Kidney epithelial cell (primary cell): Measurements from ENCODE around the gene RPS6KA2. TPM values are rescaled to one million over a fixed set of nuclear protein-coding genes. Genes with fewer than 3 reads are reported as not detected.

Experiments
- DNase-seq: peaks from one replicate; pipeline ENCODE4 v3.0.0-alpha.2; 2010; ENCODE audit warnings: low read depth
- H3K27me3 ChIP-seq: 2 replicates; pipeline ENCODE4 v1.6.0; 2011; ENCODE audit warnings: low read length; ENCODE audit not compliant: control insufficient read depth, insufficient read depth
- H3K36me3 ChIP-seq: 2 replicates; pipeline ENCODE4 v1.5.1; 2011; ENCODE audit warnings: low read length; ENCODE audit not compliant: control insufficient read depth, insufficient read depth
- H3K4me3 ChIP-seq: 2 replicates; pipeline ENCODE4 v1.5.1; 2011; ENCODE audit warnings: low read depth, mild to moderate bottlenecking, control low read depth, low read length
- CTCF ChIP-seq: IDR thresholded peaks from 2 replicates; pipeline ENCODE4 v1.5.1; 2011; ENCODE audit warnings: mild to moderate bottlenecking, moderate library complexity, low read length, control low read depth, inconsistent platforms; ENCODE audit not compliant: insufficient read depth, poor library complexity, severe bottlenecking
- total RNA-seq: library from RNA; depleted of rRNA; stranded (reverse); fragments of >200 nt; gene quantifications from 2 replicates; pipeline ENCODE4 v1.2.3, GENCODE V29; 2015

The RPS6KA2 gene
- total RNA-seq, 1 donor from 2014 or later: 51.9 TPM

GRCh38 chr6:166520905-166521834 is 105.9 kb downstream of the RPS6KA2 start:
- DNase-seq: no peak
- no peak overlapping the region for H3K4me3 ChIP-seq
- H3K36me3 ChIP-seq: no peaks in the 10 kb centered on the region
- H3K27me3 ChIP-seq: no peaks in the 10 kb centered on the region
- no peak for TF ChIP-seq CTCF

GRCh38 chr6:166516251-166516884 is 110.7 kb downstream of the RPS6KA2 start:
- Histone ChIP-seq H3K36me3 (no peaks in the 10 kb centered on the region), H3K27me3 (no peaks in the 10 kb centered on the region), H3K4me3 (no peak overlapping the region)
- TF ChIP-seq CTCF: no peak
- DNase-seq: no peak

- peak; percentile 75 for DNase-seq
- Histone ChIP-seq H3K4me3 (no peak overlapping the region), H3K36me3 (no peaks in the 10 kb centered on the region), H3K27me3 (no peaks in the 10 kb centered on the region)
- TF ChIP-seq CTCF: peak; percentile 41
Observed at GRCh38 chr6:166515072-166515810, 111.8 kb downstream of the RPS6KA2 start.

- TF ChIP-seq CTCF: no peak
- no peak for DNase-seq
- no peaks in the 10 kb centered on the region for H3K36me3 ChIP-seq
- H3K27me3 ChIP-seq: no peaks in the 10 kb centered on the region
- H3K4me3 ChIP-seq: no peak overlapping the region
Observed at GRCh38 chr6:166514196-166514595, 112.9 kb downstream of the RPS6KA2 start.

- DNase-seq: no peak
- TF ChIP-seq CTCF: no peak
- no peaks in the 10 kb centered on the region for H3K27me3 ChIP-seq
- H3K36me3 ChIP-seq: no peaks in the 10 kb centered on the region
- no peak overlapping the region for H3K4me3 ChIP-seq
Observed at GRCh38 chr6:166512567-166512966, 114.5 kb downstream of the RPS6KA2 start.
